Small intestine (tissue), 7 donors: ENCODE results near the gene GAL3ST3. TPM values are rescaled to one million over a fixed set of nuclear protein-coding genes. Genes with fewer than 3 reads are reported as not detected.

Experiments
- DNase-seq, 2 donors: peaks; one replicate each; pipeline versions ENCODE4 v3.0.0 to v3.0.0-alpha.2; 2013
- FAIRE-seq: peaks from 2 replicates; lab custom pipeline; 2012; peaks lifted over from hg19 to GRCh38; lab: Jason Lieb, UNC
- H3K27ac ChIP-seq, 3 donors: one replicate each; pipeline ENCODE4 v1.5.1; 2013; ENCODE audit warnings: low read length in 2 of 3, mild to moderate bottlenecking in 2 of 3, control low read depth in 1 of 3, inconsistent platforms in 1 of 3, low read depth in 1 of 3, moderate library complexity in 1 of 3
- H3K27me3 ChIP-seq, 3 donors: one replicate each; pipeline ENCODE4 v1.6.1; 2013; ENCODE audit warnings: low read length in 3 of 3, inconsistent platforms in 1 of 3; ENCODE audit not compliant: control insufficient read depth in 3 of 3, insufficient read depth in 3 of 3
- H3K36me3 ChIP-seq, 3 donors: one replicate each; pipeline ENCODE4 v1.6.1; 2013; ENCODE audit warnings: low read length in 3 of 3, inconsistent platforms in 1 of 3, low read depth in 1 of 3, mild to moderate bottlenecking in 1 of 3, moderate library complexity in 1 of 3; ENCODE audit not compliant: control insufficient read depth in 3 of 3, insufficient read depth in 2 of 3
- H3K4me1 ChIP-seq, 3 donors: one replicate each; pipeline ENCODE4 v1.6.1; 2013; ENCODE audit warnings: low read length in 2 of 3, inconsistent platforms in 1 of 3, low read depth in 1 of 3, mild to moderate bottlenecking in 1 of 3, moderate library complexity in 1 of 3; ENCODE audit not compliant: control insufficient read depth in 3 of 3, insufficient read depth in 2 of 3
- H3K4me3 ChIP-seq, 3 donors: one replicate each; pipeline ENCODE4 v1.5.1; 2013; ENCODE audit warnings: low read length in 3 of 3, control low read depth in 1 of 3, inconsistent platforms in 1 of 3, low read depth in 1 of 3, mild to moderate bottlenecking in 1 of 3, moderate library complexity in 1 of 3
- H3K9me3 ChIP-seq, 2 donors: one replicate each; pipeline ENCODE4 v1.6.1; 2013; ENCODE audit warnings: low read depth in 1 of 2, low read length in 1 of 2; ENCODE audit not compliant: control insufficient read depth in 2 of 2, insufficient read depth in 1 of 2
- WGBS, 3 donors: extraction: QIAGEN DNeasy Blood & Tissue Kit; methylation state at CpG; one replicate each; pipeline ENCODE4 v1.1.7; 2013; 5-methylcytosine and 5-hydroxymethylcytosine counted together
- polyA plus RNA-seq, 4 donors: library from polyadenylated mRNA; stranded (reverse) in 3 of 4; unstranded in 1 of 4; fragments of 200-250 nt in 3 of 4; fragments of 120-200 nt in 1 of 4; gene quantifications; one replicate each; pipeline versions ENCODE4 v1.2.1 to v1.2.3, GENCODE V29; 2013
- donor health status: healthy with polysubstance abuse.
- donor health status: control.
- donor health status: control.
- donor health status: Bipolar disorder and iron deficiency.
- donor health status: healthy.

GAL3ST3 gene
- polyA plus RNA-seq, 4 donors: 0.12 TPM; not detected in 3

- 10 to 14% (median 11%) methylated on average over 11 of the region's 11 CpGs for WGBS, 3 donors
Measured at GRCh38 chr11:66045177-66045639, 3.8 kb downstream of the GAL3ST3 start.

GRCh38 chr11:66044757-66045156 is 4.2 kb downstream of the GAL3ST3 start:
- DNase-seq (no peak), FAIRE-seq (no peak)
- Histone ChIP-seq H3K4me1 (peaks cover 0 to 6% (median 0%) of the 10 kb centered on the region in 3 donors), H3K27ac (no peak overlapping the region), H3K4me3 (no peak overlapping the region), H3K27me3 (peaks cover 0 to 28% (median 2%) of the 10 kb centered on the region in 3 donors), H3K36me3 (no peaks in the 10 kb centered on the region), H3K9me3 (no peaks in the 10 kb centered on the region)
- WGBS, 3 donors: 51 to 63% (median 53%) methylated on average over 6 of the region's 6 CpGs

More at GRCh38 chr11:66045177-66045639, 3.8 kb downstream of the GAL3ST3 start:
- H3K36me3 ChIP-seq: no peaks in the 10 kb centered on the region
- no peak overlapping the region for H3K27ac ChIP-seq
- H3K9me3 ChIP-seq: no peaks in the 10 kb centered on the region
- H3K27me3 ChIP-seq: peaks cover 0 to 28% (median 2%) of the 10 kb centered on the region in 3 donors
- H3K4me3 ChIP-seq: no peak overlapping the region
- peaks cover 0 to 6% (median 0%) of the 10 kb centered on the region in 3 donors for H3K4me1 ChIP-seq
- DNase-seq (peak; percentile 65 to 81), FAIRE-seq (no peak)

- Histone ChIP-seq H3K36me3 (no peaks in the 10 kb centered on the region), H3K27ac (no peak overlapping the region), H3K27me3 (peaks cover 0 to 15% (median 0%) of the 10 kb centered on the region in 3 donors), H3K4me1 (peaks cover 0 to 6% (median 0%) of the 10 kb centered on the region in 3 donors), H3K9me3 (no peaks in the 10 kb centered on the region), H3K4me3 (no peak overlapping the region)
- FAIRE-seq (no peak), DNase-seq (no peak)
- WGBS, 3 donors: 97 to 98% (median 97%) methylated on average over 87 to 88 of the region's 88 CpGs
Measured at GRCh38 chr11:66042996-66043906, 5.7 kb downstream of the GAL3ST3 start.

- H3K27ac ChIP-seq: no peak overlapping the region
- WGBS, 3 donors: 96% methylated on average over 70 to 81 of the region's 81 CpGs
- H3K4me1 ChIP-seq: peaks cover 0 to 6% (median 0%) of the 10 kb centered on the region in 3 donors
- H3K9me3 ChIP-seq: peaks cover 0 to under 1% of the 10 kb centered on the region in 2 donors
- no peaks in the 10 kb centered on the region for H3K36me3 ChIP-seq
- DNase-seq (no peak), FAIRE-seq (no peak)
- H3K27me3 ChIP-seq: peaks cover 0 to 6% (median 0%) of the 10 kb centered on the region in 3 donors
- no peak overlapping the region for H3K4me3 ChIP-seq
Measured at GRCh38 chr11:66042227-66042995, 6.5 kb downstream of the GAL3ST3 start.

- no peak overlapping the region for H3K27ac ChIP-seq
- H3K4me3 ChIP-seq: no peak overlapping the region
- no peak for DNase-seq
- H3K4me1 ChIP-seq: no peaks in the 10 kb centered on the region
- FAIRE-seq: no peak
- peaks cover 0 to 11% of the 10 kb centered on the region in 2 donors for H3K9me3 ChIP-seq
- 83 to 91% (median 85%) methylated on average over 3 of the region's 3 CpGs for WGBS, 3 donors
- no peaks in the 10 kb centered on the region for H3K36me3 ChIP-seq
- peaks cover 0 to 4% (median 0%) of the 10 kb centered on the region in 3 donors for H3K27me3 ChIP-seq
Measured at GRCh38 chr11:66039765-66040164, 9.2 kb downstream of the GAL3ST3 start.

- H3K4me1 ChIP-seq: no peaks in the 10 kb centered on the region
- WGBS, 3 donors: 77 to 89% (median 87%) methylated on average over 3 of the region's 3 CpGs
- H3K9me3 ChIP-seq: peaks cover 0 to 11% of the 10 kb centered on the region in 2 donors
- H3K36me3 ChIP-seq: no peaks in the 10 kb centered on the region
- H3K4me3 ChIP-seq: no peak overlapping the region
- DNase-seq (no peak), FAIRE-seq (no peak)
- H3K27me3 ChIP-seq: no peaks in the 10 kb centered on the region
- no peak overlapping the region for H3K27ac ChIP-seq
Measured at GRCh38 chr11:66037327-66037726, 11.6 kb downstream of the GAL3ST3 start.

GRCh38 chr11:66036334-66036710 is 12.6 kb downstream of the GAL3ST3 start:
- no peak overlapping the region for H3K27ac ChIP-seq
- peaks cover 0 to 11% of the 10 kb centered on the region in 2 donors for H3K9me3 ChIP-seq
- H3K4me1 ChIP-seq: no peaks in the 10 kb centered on the region
- H3K36me3 ChIP-seq: no peaks in the 10 kb centered on the region
- FAIRE-seq (no peak), DNase-seq (no peak)
- no peaks in the 10 kb centered on the region for H3K27me3 ChIP-seq
- WGBS, 3 donors: 66 to 88% (median 71%) methylated on average over 5 of the region's 5 CpGs
- H3K4me3 ChIP-seq: no peak overlapping the region

GRCh38 chr11:66035653-66036333 is 13.2 kb downstream of the GAL3ST3 start:
- H3K36me3 ChIP-seq: no peaks in the 10 kb centered on the region
- peaks cover 0 to 11% of the 10 kb centered on the region in 2 donors for H3K9me3 ChIP-seq
- no peaks in the 10 kb centered on the region for H3K4me1 ChIP-seq
- FAIRE-seq (no peak), DNase-seq (no peak)
- H3K4me3 ChIP-seq: no peak overlapping the region
- no peak overlapping the region for H3K27ac ChIP-seq
- 58 to 77% (median 63%) methylated on average over 9 of the region's 9 CpGs for WGBS, 3 donors
- no peaks in the 10 kb centered on the region for H3K27me3 ChIP-seq
